CD4-positive, CD25-positive, alpha-beta regulatory T cell (primary cell): ENCODE results near the gene C16orf89. TPM values are rescaled to one million over a fixed set of nuclear protein-coding genes. Genes with fewer than 3 reads are reported as not detected.

ENCODE experiments used
- ATAC-seq, 2 donors: fragments of 150-1000 bp; cut with Tn5 transposase; one replicate each; pipeline ENCODE4 v1.10.0; 2021; ENCODE audit warnings: low read depth in 2 of 2, moderate number of reproducible peaks in 2 of 2, moderate library complexity in 1 of 2
- DNase-seq, 3 donors: peaks; one replicate each; pipeline versions ENCODE4 v3.0.0 to v3.0.0-alpha.2; 2012 to 2022; ENCODE audit warnings: mixed read lengths in 1 of 3
- H3K27ac ChIP-seq: one replicate; pipeline ENCODE4 v1.7.0; 2013; ENCODE audit warnings: mild to moderate bottlenecking, low read length; ENCODE audit not compliant: insufficient read depth, poor library complexity, severe bottlenecking
- H3K27me3 ChIP-seq: one replicate; pipeline ENCODE4 v1.7.0; 2013; ENCODE audit warnings: low read length; ENCODE audit not compliant: control insufficient read depth, insufficient read depth
- H3K36me3 ChIP-seq: one replicate; pipeline ENCODE4 v1.7.0; 2013; ENCODE audit warnings: mild to moderate bottlenecking, low read length, moderate library complexity; ENCODE audit not compliant: control insufficient read depth, insufficient read depth
- H3K4me1 ChIP-seq: 2 replicates; pipeline ENCODE4 v1.7.0; 2013; ENCODE audit warnings: mild to moderate bottlenecking, low read length; ENCODE audit not compliant: insufficient read depth, control insufficient read depth, poor library complexity, severe bottlenecking
- H3K4me3 ChIP-seq: one replicate; pipeline ENCODE4 v1.7.0; 2013; ENCODE audit warnings: low read depth, mild to moderate bottlenecking, low read length, moderate library complexity
- H3K9me3 ChIP-seq, 2 experiments: 1 replicate in 1 of 2; 2 replicates in 1 of 2; pipeline ENCODE4 v1.7.0; 2013; ENCODE audit warnings: low read length in 2 of 2, mild to moderate bottlenecking in 1 of 2, moderate library complexity in 1 of 2; ENCODE audit not compliant: control insufficient read depth in 2 of 2
- H3K27ac Mint-ChIP-seq, 3 donors: one replicate each; pipeline ENCODE4 v1.8.0; 2020 to 2022; ENCODE audit warnings: mild to moderate bottlenecking in 3 of 3, mixed read lengths in 3 of 3, moderate library complexity in 2 of 3
- H3K27me3 Mint-ChIP-seq: one replicate; pipeline ENCODE4 v1.8.0; 2022; ENCODE audit warnings: mild to moderate bottlenecking, mixed read lengths
- H3K36me3 Mint-ChIP-seq: one replicate; pipeline ENCODE4 v1.8.0; 2020; ENCODE audit warnings: mixed read lengths
- H3K4me1 Mint-ChIP-seq, 4 donors: one replicate each; pipeline ENCODE4 v1.8.0; 2020 to 2022; ENCODE audit warnings: mixed read lengths in 4 of 4, mild to moderate bottlenecking in 1 of 4
- H3K4me3 Mint-ChIP-seq, 4 donors: one replicate each; pipeline ENCODE4 v1.8.0; 2020 to 2022; ENCODE audit warnings: mild to moderate bottlenecking in 4 of 4, mixed read lengths in 4 of 4, moderate library complexity in 3 of 4
- H3K9me3 Mint-ChIP-seq, 7 donors: one replicate each; pipeline ENCODE4 v1.8.0; 2020 to 2022; ENCODE audit warnings: mixed read lengths in 7 of 7, mild to moderate bottlenecking in 3 of 7, moderate library complexity in 2 of 7
- polyA plus RNA-seq, 4 donors: library from polyadenylated mRNA; unstranded; fragments of 300-500 nt; fragmentation: Illumina TruSeq; gene quantifications; one replicate each; pipeline ENCODE4 v1.2.3, GENCODE V29; 2021
- total RNA-seq: library from RNA; stranded (reverse); gene quantifications from one replicate; pipeline ENCODE4 v1.2.3, GENCODE V29; 2022

C16orf89 gene
- total and polyA plus RNA-seq, 5 donors from 2014 or later = not detected

DNA sequence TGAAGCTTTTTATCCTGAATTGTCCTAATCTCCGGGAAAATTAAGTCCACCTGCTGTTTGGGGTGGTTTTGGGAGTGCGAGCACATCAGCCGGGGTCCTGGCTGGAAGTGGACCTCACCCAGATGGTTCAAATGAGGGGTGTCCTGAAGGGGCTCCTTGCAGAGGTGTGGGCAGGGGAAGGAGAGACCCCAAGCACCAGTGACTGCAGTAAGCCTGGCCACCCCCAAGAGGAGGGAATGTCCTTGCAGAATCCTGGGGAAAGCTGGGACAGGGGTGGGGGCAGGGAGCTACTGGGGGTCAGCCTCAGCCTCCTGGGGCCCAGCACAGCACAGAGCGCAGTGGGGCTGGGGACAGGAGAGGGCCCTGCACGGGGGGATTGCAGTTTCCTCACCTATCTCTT, 61.4 kb downstream of the C16orf89 start:
- no peak overlapping the region for H3K27ac Mint-ChIP-seq
- DNase-seq (no peak), ATAC-seq (no peak)
- Histone ChIP-seq H3K36me3 (no peaks in the 10 kb centered on the region), H3K4me1 (no peaks in the 10 kb centered on the region), H3K27ac (no peak overlapping the region), H3K9me3 (no peaks in the 10 kb centered on the region), H3K4me3 (no peak overlapping the region), H3K27me3 (no peaks in the 10 kb centered on the region)
- H3K9me3 Mint-ChIP-seq = no peaks in the 10 kb centered on the region
- H3K4me1 Mint-ChIP-seq = no peaks in the 10 kb centered on the region
- no peaks in the 10 kb centered on the region for H3K36me3 Mint-ChIP-seq
- H3K27me3 Mint-ChIP-seq = no peaks in the 10 kb centered on the region
- no peak overlapping the region for H3K4me3 Mint-ChIP-seq

- H3K4me1 ChIP-seq = no peaks in the 10 kb centered on the region
- no peak overlapping the region for H3K4me3 ChIP-seq
- H3K27me3 Mint-ChIP-seq = no peaks in the 10 kb centered on the region
- H3K27me3 ChIP-seq = no peaks in the 10 kb centered on the region
- no peaks in the 10 kb centered on the region for H3K9me3 ChIP-seq
- H3K27ac ChIP-seq = no peak overlapping the region
- H3K9me3 Mint-ChIP-seq = no peaks in the 10 kb centered on the region
- H3K27ac Mint-ChIP-seq = peak overlapping the region in 1 of 3 donors; percentile 20
- DNase-seq = no peak
- no peak for ATAC-seq
- H3K36me3 Mint-ChIP-seq = no peaks in the 10 kb centered on the region
- no peaks in the 10 kb centered on the region for H3K4me1 Mint-ChIP-seq
- no peaks in the 10 kb centered on the region for H3K36me3 ChIP-seq
- H3K4me3 Mint-ChIP-seq = no peak overlapping the region
Observed at GRCh38 chr16:5003828-5004227, 61.9 kb downstream of the C16orf89 start.

- no peaks in the 10 kb centered on the region for H3K36me3 Mint-ChIP-seq
- no peaks in the 10 kb centered on the region for H3K27me3 Mint-ChIP-seq
- ATAC-seq (no peak), DNase-seq (no peak)
- no peaks in the 10 kb centered on the region for H3K36me3 ChIP-seq
- H3K27ac Mint-ChIP-seq = no peak overlapping the region
- H3K4me1 ChIP-seq = no peaks in the 10 kb centered on the region
- no peak overlapping the region for H3K27ac ChIP-seq
- no peaks in the 10 kb centered on the region for H3K9me3 ChIP-seq
- no peak overlapping the region for H3K4me3 ChIP-seq
- no peaks in the 10 kb centered on the region for H3K9me3 Mint-ChIP-seq
- no peaks in the 10 kb centered on the region for H3K27me3 ChIP-seq
- no peaks in the 10 kb centered on the region for H3K4me1 Mint-ChIP-seq
- H3K4me3 Mint-ChIP-seq = no peak overlapping the region
Observed at GRCh38 chr16:5003211-5003610, 62.5 kb downstream of the C16orf89 start.

- H3K9me3 ChIP-seq = no peaks in the 10 kb centered on the region
- H3K27me3 ChIP-seq = no peaks in the 10 kb centered on the region
- H3K27ac Mint-ChIP-seq = no peak overlapping the region
- DNase-seq (no peak), ATAC-seq (no peak)
- H3K27me3 Mint-ChIP-seq = no peaks in the 10 kb centered on the region
- no peaks in the 10 kb centered on the region for H3K36me3 Mint-ChIP-seq
- no peaks in the 10 kb centered on the region for H3K4me1 Mint-ChIP-seq
- no peak overlapping the region for H3K4me3 Mint-ChIP-seq
- no peak overlapping the region for H3K4me3 ChIP-seq
- no peak overlapping the region for H3K27ac ChIP-seq
- H3K36me3 ChIP-seq = no peaks in the 10 kb centered on the region
- H3K4me1 ChIP-seq = no peaks in the 10 kb centered on the region
- no peaks in the 10 kb centered on the region for H3K9me3 Mint-ChIP-seq
Observed at GRCh38 chr16:5002699-5003143, 63.0 kb downstream of the C16orf89 start.

- Mint-ChIP-seq H3K27me3 (no peaks in the 10 kb centered on the region), H3K4me3 (no peak overlapping the region), H3K27ac (no peak overlapping the region), H3K9me3 (no peaks in the 10 kb centered on the region), H3K36me3 (no peaks in the 10 kb centered on the region), H3K4me1 (no peaks in the 10 kb centered on the region)
- Histone ChIP-seq H3K27me3 (no peaks in the 10 kb centered on the region), H3K36me3 (no peaks in the 10 kb centered on the region), H3K4me1 (no peaks in the 10 kb centered on the region), H3K4me3 (no peak overlapping the region), H3K9me3 (no peaks in the 10 kb centered on the region), H3K27ac (no peak overlapping the region)
- ATAC-seq = no peak
- no peak for DNase-seq
Observed at GRCh38 chr16:5001986-5002385, 63.8 kb downstream of the C16orf89 start.

GRCh38 chr16:5001571-5001970, 64.2 kb downstream of the C16orf89 start:
- H3K4me1 Mint-ChIP-seq = no peaks in the 10 kb centered on the region
- no peaks in the 10 kb centered on the region for H3K4me1 ChIP-seq
- no peak overlapping the region for H3K27ac ChIP-seq
- no peak for DNase-seq
- H3K27me3 ChIP-seq = no peaks in the 10 kb centered on the region
- H3K27ac Mint-ChIP-seq = no peak overlapping the region
- H3K4me3 Mint-ChIP-seq = no peak overlapping the region
- no peak for ATAC-seq
- peaks cover 4% of the 10 kb centered on the region for H3K27me3 Mint-ChIP-seq
- no peaks in the 10 kb centered on the region for H3K36me3 ChIP-seq
- H3K4me3 ChIP-seq = no peak overlapping the region
- no peaks in the 10 kb centered on the region for H3K36me3 Mint-ChIP-seq
- H3K9me3 ChIP-seq = no peaks in the 10 kb centered on the region
- no peaks in the 10 kb centered on the region for H3K9me3 Mint-ChIP-seq

GRCh38 chr16:5000573-5001001, 65.2 kb downstream of the C16orf89 start:
- Mint-ChIP-seq H3K9me3 (no peaks in the 10 kb centered on the region), H3K36me3 (no peaks in the 10 kb centered on the region), H3K27ac (no peak overlapping the region), H3K4me3 (no peak overlapping the region), H3K27me3 (peaks cover 4% of the 10 kb centered on the region), H3K4me1 (no peaks in the 10 kb centered on the region)
- Histone ChIP-seq H3K9me3 (no peaks in the 10 kb centered on the region), H3K27me3 (no peaks in the 10 kb centered on the region), H3K36me3 (no peaks in the 10 kb centered on the region), H3K4me3 (no peak overlapping the region), H3K27ac (no peak overlapping the region), H3K4me1 (no peaks in the 10 kb centered on the region)
- ATAC-seq (no peak), DNase-seq (no peak)

DNA sequence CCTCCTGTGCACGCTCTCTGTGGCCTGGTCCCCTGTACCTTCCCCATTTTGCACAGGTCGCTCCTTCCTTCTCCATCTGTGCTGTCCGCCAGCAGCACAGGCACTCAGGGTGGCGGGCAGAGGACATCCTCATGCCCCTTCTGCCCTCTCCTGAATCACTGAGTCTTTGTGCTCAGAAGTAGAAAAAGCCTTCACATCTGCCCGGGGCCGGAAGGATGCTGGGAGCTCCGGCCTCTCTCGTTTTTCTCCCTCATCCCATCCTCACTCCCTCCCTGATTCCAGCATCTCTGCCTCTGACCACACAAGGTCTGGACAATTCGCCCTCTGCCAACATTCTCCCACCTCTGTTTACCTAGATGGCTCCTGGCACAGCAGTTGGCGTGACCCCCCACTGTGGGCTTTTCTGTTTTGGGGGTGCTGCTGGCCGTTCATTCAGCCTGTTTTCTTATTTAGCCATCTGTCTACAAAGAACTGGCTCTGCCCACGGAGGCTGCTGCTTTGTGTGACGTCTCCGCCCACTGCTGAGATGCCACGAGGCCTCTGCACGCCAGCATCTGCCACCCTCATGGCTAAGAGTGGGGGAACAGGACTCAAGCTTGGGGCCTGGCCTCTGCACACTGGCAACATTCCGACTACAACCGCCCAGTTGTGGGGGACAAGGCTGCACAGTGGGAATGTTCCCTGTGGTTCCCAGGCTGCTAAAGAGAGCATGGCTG, 70.9 kb downstream of the C16orf89 start:
- peaks cover 13% of the 10 kb centered on the region for H3K27me3 Mint-ChIP-seq
- no peak overlapping the region for H3K4me3 Mint-ChIP-seq
- no peaks in the 10 kb centered on the region for H3K36me3 Mint-ChIP-seq
- H3K4me1 Mint-ChIP-seq = no peaks in the 10 kb centered on the region
- ATAC-seq (no peak), DNase-seq (no peak)
- Histone ChIP-seq H3K27me3 (no peaks in the 10 kb centered on the region), H3K36me3 (no peaks in the 10 kb centered on the region), H3K9me3 (no peaks in the 10 kb centered on the region), H3K27ac (no peak overlapping the region), H3K4me3 (no peak overlapping the region), H3K4me1 (no peaks in the 10 kb centered on the region)
- H3K9me3 Mint-ChIP-seq = no peaks in the 10 kb centered on the region
- H3K27ac Mint-ChIP-seq = peak overlapping the region in 1 of 3 donors; percentile 38
